ENCODE measurements around the gene DPYSL5.

The DPYSL5 gene

DNA sequence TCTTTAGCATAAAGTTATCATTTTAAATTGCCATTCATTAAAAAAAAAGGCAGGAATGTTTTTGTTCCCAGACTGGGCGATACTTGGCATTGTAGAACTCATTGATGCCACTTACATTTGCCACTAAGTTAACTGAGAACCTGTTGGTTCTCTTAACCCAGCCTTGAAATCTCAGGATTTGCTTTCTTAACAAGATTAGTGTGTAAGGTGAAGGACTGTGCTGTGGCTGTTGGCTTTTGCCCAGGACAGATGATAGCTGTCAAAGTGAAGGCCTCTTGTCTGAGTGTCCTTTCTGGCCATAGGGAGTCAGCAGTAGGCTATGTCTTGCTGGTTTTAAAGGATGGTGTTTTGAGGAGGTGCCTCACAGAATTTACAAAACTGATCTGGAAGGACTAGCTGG, 2.6 kb downstream of the DPYSL5 start:
- intact Hi-C loops (cut with micrococcal nuclease): no loop called here
- H3K4me3 Mint-ChIP-seq: no peak overlapping the region
- H3K4me1 Mint-ChIP-seq (ENCODE audit: low read depth): peaks cover 6% of the 10 kb centered on the region
- H3K27me3 Mint-ChIP-seq: peaks cover 83% of the 10 kb centered on the region
- H3K27ac Mint-ChIP-seq: no peak overlapping the region
- no peaks in the 10 kb centered on the region for H3K9me3 Mint-ChIP-seq
- no peaks in the 10 kb centered on the region for H3K36me3 Mint-ChIP-seq (ENCODE audit: low read depth)

DNA sequence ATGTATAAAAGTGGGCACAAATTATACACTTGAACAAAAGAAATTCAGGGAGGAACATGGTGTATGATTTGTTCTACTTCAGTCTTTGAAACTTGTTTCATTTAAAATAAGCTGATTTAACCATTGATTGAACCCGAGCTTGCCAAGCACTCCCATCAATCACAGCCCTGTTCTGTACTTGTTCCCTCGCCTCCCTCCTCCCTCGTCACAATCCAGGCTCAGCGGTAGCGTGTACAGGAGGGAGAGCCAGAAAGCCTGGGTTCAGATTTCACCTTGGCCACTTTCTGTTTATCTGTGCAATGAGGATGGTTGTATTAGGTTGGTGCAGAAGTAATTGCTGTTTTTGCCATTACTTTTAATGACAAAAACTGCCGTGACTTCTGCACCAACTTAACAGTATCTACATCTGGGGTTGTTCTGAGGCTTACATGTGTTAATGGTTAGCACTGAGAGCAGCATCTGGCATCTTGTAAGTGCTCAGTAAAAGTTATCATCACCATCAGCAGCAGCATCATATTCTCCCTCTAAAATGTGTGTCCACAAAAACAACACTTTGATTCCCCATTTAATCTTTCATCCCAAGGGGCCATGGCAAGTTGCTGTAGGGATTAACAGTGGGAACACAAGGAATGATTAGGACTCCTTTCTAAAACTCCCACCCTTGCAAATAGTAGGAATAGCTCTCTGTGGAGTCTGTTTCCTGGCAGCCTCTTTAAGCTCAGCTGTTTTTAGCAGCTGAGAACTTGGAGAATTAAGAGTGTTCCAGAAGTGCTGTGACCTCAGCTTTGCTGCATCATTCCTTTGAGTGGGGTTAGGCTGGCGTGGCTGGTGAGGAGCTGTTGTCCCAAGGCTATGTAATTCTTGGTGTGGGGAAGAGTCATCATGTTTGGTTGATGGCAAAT, 4.7 kb downstream of the DPYSL5 start:
- H3K36me3 Mint-ChIP-seq (ENCODE audit: low read depth): no peaks in the 10 kb centered on the region
- intact Hi-C loops (cut with micrococcal nuclease): no loop called here
- no peaks in the 10 kb centered on the region for H3K9me3 Mint-ChIP-seq
- H3K4me3 Mint-ChIP-seq: no peak overlapping the region
- peaks cover 6% of the 10 kb centered on the region for H3K4me1 Mint-ChIP-seq (ENCODE audit: low read depth)
- H3K27me3 Mint-ChIP-seq: peaks cover 71% of the 10 kb centered on the region
- no peak overlapping the region for H3K27ac Mint-ChIP-seq

DNA sequence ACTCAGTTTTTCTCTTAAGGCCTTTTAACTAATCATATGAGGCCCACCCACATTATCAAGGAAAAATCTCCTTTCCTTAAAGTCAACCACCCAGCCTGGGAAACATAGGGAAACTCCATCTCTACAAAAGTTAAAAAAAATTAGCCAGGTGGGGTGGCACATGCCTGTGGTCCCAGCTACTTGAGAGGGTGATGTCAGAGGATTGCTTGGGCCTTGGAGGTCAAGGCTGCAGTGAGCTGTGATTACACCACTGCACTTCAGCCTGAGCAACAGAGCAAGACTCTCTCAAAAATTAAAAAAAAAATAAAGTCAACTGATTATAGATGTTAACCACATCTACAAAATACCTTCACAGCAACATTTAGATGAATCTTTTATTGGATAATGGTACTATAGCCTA, 5.8 kb downstream of the DPYSL5 start:
- H3K27ac Mint-ChIP-seq: no peak overlapping the region
- H3K4me3 Mint-ChIP-seq: no peak overlapping the region
- peaks cover 72% of the 10 kb centered on the region for H3K27me3 Mint-ChIP-seq
- intact Hi-C loops (cut with micrococcal nuclease): no loop called here
- H3K36me3 Mint-ChIP-seq (ENCODE audit: low read depth): no peaks in the 10 kb centered on the region
- peaks cover 4% of the 10 kb centered on the region for H3K4me1 Mint-ChIP-seq (ENCODE audit: low read depth)
- no peaks in the 10 kb centered on the region for H3K9me3 Mint-ChIP-seq

DNA sequence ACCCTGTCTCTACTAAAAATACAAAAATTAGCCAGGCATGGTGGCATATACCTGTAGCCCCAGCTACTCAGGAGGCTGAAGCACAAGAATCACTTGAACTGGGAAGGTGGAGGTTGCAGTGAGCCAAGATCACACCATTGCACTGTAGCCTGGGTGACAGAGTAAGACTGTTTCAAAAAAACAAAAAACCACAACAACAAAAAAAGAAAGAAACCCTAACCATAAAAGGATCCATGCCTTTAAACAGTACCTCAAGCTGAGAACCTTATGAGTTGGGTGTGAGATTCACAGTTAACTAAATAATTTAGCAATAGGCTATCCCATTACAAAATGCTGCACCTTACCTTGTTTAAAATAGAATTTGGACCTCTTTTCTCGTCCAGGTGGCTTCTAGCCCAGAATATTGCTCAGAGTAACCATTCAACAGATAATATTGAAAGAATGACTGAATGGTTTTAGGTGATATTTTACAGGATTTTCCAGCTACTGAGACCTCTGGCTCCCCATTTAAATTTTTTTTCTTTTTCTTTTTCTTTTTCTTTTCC, 6.4 kb downstream of the DPYSL5 start:
- Mint-ChIP-seq H3K27me3 (peaks cover 66% of the 10 kb centered on the region), H3K9me3 (no peaks in the 10 kb centered on the region), H3K4me1 (ENCODE audit: low read depth) (no peaks in the 10 kb centered on the region), H3K36me3 (ENCODE audit: low read depth) (no peaks in the 10 kb centered on the region), H3K27ac (no peak overlapping the region), H3K4me3 (no peak overlapping the region)
- intact Hi-C loops (cut with micrococcal nuclease): no loop called here

DNA sequence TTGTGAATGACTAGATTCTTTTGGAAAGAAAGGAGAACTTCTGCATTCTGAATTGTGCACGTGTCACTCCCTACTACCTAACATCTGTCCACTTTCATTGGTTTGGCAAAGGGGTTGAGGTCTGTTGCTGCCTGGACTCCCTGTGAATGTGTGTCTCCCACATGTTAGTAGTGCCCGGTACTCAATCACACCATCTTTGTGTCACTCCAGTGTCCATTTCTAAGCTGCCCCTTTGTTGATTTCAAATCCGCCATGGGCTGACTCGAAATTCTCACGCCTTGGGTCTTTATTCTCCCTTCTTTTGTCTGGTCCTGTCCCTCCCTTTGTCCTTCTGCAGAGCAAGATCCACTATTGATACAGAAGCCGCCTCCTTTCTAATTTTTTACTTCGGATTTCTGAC, 7.5 kb downstream of the DPYSL5 start:
- Mint-ChIP-seq H3K27me3 (peaks cover 61% of the 10 kb centered on the region), H3K4me1 (ENCODE audit: low read depth) (no peaks in the 10 kb centered on the region), H3K4me3 (no peak overlapping the region), H3K27ac (no peak overlapping the region), H3K36me3 (ENCODE audit: low read depth) (no peaks in the 10 kb centered on the region), H3K9me3 (no peaks in the 10 kb centered on the region)
- intact Hi-C loops (cut with micrococcal nuclease): no loop called here

DNA sequence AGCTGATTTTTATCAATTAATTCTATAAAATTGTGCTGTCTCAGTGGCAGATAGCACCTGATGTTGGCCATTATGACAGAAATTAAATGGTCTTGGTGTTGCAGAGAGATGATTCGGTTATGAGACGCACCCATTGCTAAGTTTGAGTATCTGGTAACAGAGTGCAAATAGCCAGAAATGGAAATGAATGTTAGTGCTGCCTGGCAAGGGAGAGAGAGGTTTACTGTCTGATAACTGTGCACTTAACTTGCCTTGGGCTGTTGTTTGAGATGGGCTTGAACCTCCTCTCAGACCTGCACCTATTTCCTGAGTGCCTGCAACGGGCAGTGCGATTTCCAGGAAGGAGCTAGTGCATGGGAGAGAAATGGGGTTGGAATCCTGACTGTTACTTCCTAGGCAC, 11.7 kb downstream of the DPYSL5 start:
- Mint-ChIP-seq H3K27ac (no peak overlapping the region), H3K36me3 (ENCODE audit: low read depth) (no peaks in the 10 kb centered on the region), H3K4me3 (no peak overlapping the region), H3K9me3 (no peaks in the 10 kb centered on the region), H3K4me1 (ENCODE audit: low read depth) (no peaks in the 10 kb centered on the region), H3K27me3 (peaks cover 40% of the 10 kb centered on the region)
- intact Hi-C loops (cut with micrococcal nuclease): no loop called here

DNA sequence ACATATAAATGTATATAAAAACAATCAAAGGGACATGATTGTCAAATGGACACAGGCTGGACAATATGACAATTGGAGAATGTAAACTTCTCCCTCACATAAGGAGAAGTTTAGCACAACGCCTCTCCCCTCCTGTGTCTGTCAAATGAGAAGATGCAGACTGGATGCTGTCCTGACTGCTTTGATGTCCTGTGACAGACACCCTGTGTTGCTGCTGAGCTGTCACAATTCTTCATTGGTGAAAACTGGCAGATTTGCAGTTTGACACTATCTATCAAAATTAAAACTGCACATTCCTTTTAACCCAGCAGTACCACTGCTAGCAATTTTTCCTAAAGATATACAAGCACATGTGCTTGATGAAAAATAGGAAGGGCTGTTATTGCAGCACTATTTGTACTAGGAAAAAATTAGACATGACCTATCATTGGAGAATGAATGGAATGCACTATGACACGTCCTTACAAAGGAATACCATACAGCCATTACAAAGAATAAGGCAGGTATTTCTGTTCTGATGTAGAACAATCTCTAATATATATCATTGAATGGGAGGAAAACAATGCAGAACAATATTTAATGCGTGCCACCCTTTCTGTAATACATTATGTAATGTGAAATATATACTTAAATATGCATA, 12.4 kb downstream of the DPYSL5 start:
- Mint-ChIP-seq H3K27me3 (peaks cover 33% of the 10 kb centered on the region), H3K9me3 (no peaks in the 10 kb centered on the region), H3K4me1 (ENCODE audit: low read depth) (no peaks in the 10 kb centered on the region), H3K4me3 (no peak overlapping the region), H3K36me3 (ENCODE audit: low read depth) (no peaks in the 10 kb centered on the region), H3K27ac (no peak overlapping the region)
- intact Hi-C loops (cut with micrococcal nuclease): no loop called here

DNA sequence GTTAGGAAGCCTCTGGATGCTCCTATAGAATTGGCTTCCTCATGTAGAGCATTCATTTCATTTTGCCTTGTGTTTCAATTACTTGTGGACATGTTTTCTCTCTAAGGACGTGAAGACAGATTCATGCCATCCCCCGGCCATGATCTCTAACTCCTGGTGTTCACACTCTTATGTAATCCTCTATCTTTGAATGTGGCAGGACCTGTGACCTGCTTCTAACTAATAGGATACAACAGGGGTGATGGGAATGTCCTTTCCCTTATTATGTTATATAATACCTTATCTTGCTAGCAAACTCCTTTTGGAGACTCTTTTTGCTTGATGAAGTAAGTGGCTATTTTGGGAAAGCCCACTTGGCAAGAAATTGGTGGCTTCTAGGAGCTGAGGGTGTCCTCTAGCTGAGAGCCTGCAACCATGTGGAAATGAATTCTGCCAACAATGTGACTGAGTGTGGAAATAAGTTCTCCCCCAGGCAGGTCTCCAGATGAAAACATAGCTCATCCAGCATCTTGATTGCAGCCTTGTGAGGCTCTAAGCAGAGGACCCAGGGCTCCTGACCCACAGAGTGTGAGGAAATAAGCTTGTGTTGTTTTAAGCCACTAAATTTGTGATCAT, 13.8 kb downstream of the DPYSL5 start:
- intact Hi-C loops (cut with micrococcal nuclease): no loop called here
- Mint-ChIP-seq H3K4me1 (ENCODE audit: low read depth) (no peaks in the 10 kb centered on the region), H3K4me3 (no peak overlapping the region), H3K36me3 (ENCODE audit: low read depth) (no peaks in the 10 kb centered on the region), H3K27me3 (peaks cover 28% of the 10 kb centered on the region), H3K27ac (no peak overlapping the region), H3K9me3 (no peaks in the 10 kb centered on the region)

DNA sequence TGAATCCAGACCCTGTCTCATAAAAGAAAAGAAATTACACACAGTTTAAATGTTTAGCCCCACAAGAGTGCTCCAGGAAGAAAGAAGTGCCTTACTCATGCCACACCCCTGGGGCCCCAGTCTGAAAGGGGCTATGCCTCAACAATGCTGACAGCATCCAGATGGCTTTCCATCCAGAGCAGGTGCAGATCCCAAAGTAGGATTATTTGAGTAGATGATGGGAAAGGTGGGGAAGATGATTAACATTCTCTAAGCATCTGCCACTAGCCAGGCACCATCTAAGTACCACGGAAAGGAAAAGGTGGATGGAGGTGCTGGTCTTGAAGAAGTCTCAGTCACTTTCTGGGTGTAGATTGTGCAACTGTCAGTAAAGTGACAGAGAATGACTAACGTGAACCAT, 16.3 kb downstream of the DPYSL5 start:
- H3K27ac Mint-ChIP-seq: no peak overlapping the region
- intact Hi-C loops (cut with micrococcal nuclease): no loop called here
- H3K36me3 Mint-ChIP-seq (ENCODE audit: low read depth): no peaks in the 10 kb centered on the region
- H3K9me3 Mint-ChIP-seq: no peaks in the 10 kb centered on the region
- no peaks in the 10 kb centered on the region for H3K4me1 Mint-ChIP-seq (ENCODE audit: low read depth)
- no peak overlapping the region for H3K4me3 Mint-ChIP-seq
- H3K27me3 Mint-ChIP-seq: peaks cover 20% of the 10 kb centered on the region

DNA sequence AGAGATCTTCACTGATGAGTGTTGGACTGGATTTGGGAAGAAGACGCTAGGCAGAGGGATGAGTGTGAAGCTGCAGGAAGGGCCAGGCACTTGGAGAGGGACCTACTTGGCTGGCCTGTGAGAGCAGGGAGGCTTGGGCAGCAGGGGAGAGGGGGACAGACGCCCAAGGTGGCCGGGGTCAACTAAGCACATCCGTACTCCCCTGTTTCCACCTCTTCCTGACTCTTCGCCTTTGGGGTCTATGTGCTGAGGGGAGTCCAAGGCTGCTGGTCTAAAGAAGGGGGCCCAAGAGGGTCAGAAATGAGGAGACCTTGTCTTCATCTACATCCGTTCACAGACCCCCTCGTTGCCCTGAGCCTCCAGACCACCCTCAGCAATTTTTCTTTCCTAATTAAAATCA, 16.7 kb downstream of the DPYSL5 start:
- Mint-ChIP-seq H3K9me3 (no peaks in the 10 kb centered on the region), H3K4me1 (ENCODE audit: low read depth) (no peaks in the 10 kb centered on the region), H3K27me3 (peaks cover 18% of the 10 kb centered on the region), H3K36me3 (ENCODE audit: low read depth) (no peaks in the 10 kb centered on the region), H3K4me3 (no peak overlapping the region), H3K27ac (no peak overlapping the region)
- intact Hi-C loops (cut with micrococcal nuclease): no loop called here

DNA sequence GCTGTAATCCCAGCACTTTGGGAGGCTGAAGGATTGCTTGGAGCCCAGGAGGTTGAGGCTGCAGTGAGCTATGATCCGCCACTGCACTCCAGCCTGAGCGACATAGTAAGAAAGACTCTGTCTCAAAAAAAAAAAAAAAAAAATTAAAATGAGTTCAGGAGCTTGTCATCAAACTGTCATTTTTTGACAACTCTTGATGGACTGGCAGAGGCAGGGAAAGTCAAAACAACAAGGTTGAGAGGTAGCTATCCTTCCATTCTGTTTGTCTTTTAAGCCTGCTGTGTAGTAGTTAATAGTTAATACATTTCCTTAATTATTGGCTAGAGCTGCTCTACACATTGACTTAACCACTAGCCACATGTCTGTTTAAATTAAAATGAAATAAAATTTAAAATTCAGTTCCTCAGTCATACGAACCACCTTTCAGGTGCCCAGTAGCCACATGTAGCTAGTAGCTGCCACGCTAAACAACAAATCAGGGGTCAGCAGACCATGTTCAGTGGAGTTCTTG, 22.7 kb downstream of the DPYSL5 start:
- intact Hi-C loops (cut with micrococcal nuclease): no loop called here
- H3K4me1 Mint-ChIP-seq (ENCODE audit: low read depth): peaks cover 7% of the 10 kb centered on the region
- no peak overlapping the region for H3K4me3 Mint-ChIP-seq

DNA sequence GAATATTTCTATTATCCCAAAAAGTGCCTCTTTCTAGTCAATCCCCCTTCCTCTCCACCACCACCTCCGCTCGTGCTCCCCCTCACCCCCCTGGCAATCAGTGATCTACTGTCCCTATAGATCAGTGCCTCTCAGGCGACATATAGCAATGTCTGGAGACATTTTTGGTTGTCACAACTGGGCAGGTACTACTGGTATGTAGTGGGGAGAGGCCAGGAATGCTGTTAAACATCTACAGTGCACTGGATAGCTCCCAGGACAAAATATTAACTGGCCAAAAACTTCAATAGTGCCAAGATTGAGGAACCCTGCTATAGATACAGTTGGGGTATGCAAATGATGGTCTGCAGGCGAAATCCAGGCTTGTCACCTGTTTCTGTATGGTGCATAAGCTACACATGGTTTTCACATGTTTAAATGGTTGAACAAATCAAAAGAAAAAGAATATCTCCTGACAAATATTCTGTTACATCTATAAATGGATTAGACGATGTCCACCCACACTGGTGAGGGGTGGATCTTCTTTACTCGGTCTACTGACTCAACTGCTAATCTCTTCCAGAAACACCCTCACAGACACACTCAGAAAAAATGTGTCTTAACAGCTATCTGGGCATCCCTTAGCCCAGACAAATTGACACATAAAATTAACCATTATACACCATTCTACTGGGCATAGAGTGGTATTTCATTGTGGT, 25.5 kb downstream of the DPYSL5 start:
- H3K27ac Mint-ChIP-seq: no peak overlapping the region
- H3K36me3 Mint-ChIP-seq (ENCODE audit: low read depth): no peaks in the 10 kb centered on the region
- H3K4me1 Mint-ChIP-seq (ENCODE audit: low read depth): peaks cover 7% of the 10 kb centered on the region
- intact Hi-C loops (cut with micrococcal nuclease): no loop called here
- no peak overlapping the region for H3K4me3 Mint-ChIP-seq
- no peaks in the 10 kb centered on the region for H3K9me3 Mint-ChIP-seq
- peaks cover 6% of the 10 kb centered on the region for H3K27me3 Mint-ChIP-seq

More for the DNA sequence above, 22.7 kb downstream of the DPYSL5 start:
- peaks cover 9% of the 10 kb centered on the region for H3K27me3 Mint-ChIP-seq
- H3K9me3 Mint-ChIP-seq: no peaks in the 10 kb centered on the region
- no peak overlapping the region for H3K27ac Mint-ChIP-seq
- no peaks in the 10 kb centered on the region for H3K36me3 Mint-ChIP-seq (ENCODE audit: low read depth)

DNA sequence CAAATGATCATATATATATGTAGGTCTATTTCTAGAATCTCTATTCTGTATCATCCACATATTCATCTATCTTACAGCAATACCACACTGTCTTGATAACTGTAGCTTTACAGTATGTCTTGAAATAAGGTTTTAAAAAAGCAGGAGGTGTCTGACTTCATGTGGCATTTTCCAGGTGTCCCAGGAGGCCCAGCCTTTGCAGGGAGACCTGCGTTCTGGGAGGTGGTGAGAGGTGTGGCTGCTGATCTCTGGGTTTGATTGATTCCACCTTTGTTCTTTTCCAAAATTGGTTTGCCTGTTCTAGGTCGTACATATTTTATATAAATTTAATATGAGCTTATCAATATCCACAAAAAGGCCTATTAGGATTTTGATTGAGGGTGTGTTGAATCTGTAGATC, 26.6 kb downstream of the DPYSL5 start:
- Mint-ChIP-seq H3K36me3 (ENCODE audit: low read depth) (no peaks in the 10 kb centered on the region), H3K27me3 (peaks cover 6% of the 10 kb centered on the region), H3K9me3 (no peaks in the 10 kb centered on the region), H3K27ac (no peak overlapping the region), H3K4me1 (ENCODE audit: low read depth) (peaks cover 7% of the 10 kb centered on the region), H3K4me3 (no peak overlapping the region)
- intact Hi-C loops (cut with micrococcal nuclease): no loop called here
